Measurements from ENCODE around the gene CEBPA. TPM values are rescaled to one million over a fixed set of nuclear protein-coding genes. Genes with fewer than 3 reads are reported as not detected.

CEBPA gene
- total RNA-seq, 4 donors from 2014 or later: 5.1 to 15.9 (median 8.9) TPM

- Histone ChIP-seq H3K4me3 (no peak overlapping the region), H3K9me3 (no peaks in the 10 kb centered on the region)
- WGBS: 90% methylated on average over 6 of the region's 10 CpGs
Observed at GRCh38 chr19:33347300-33347699, 45.0 kb upstream of the CEBPA start.

GRCh38 chr19:33346665-33347064 is 44.3 kb upstream of the CEBPA start:
- H3K27ac ChIP-seq (replicated peaks in 1 of 4): no peak overlapping the region
- no peaks in the 10 kb centered on the region for H3K36me3 ChIP-seq
- intact Hi-C loops (cut with DNase I): no loop called here
- no peak overlapping the region for H3K4me3 ChIP-seq
- peaks cover 0 to 48% (median 0%) of the 10 kb centered on the region in 4 donors for H3K27me3 ChIP-seq
- H3K9me3 ChIP-seq: no peaks in the 10 kb centered on the region
- peaks cover 0 to 12% (median 7%) of the 10 kb centered on the region in 4 donors for H3K4me1 ChIP-seq
- no peak for DNase-seq (ENCODE audit: extremely low spot score)
- TF ChIP-seq CTCF (IDR thresholded peaks at IDR 0.05) (no peak), POLR2A (IDR thresholded peaks at IDR 0.05; ENCODE audit: low read depth) (no peak), POLR2AphosphoS5 (IDR thresholded peaks at IDR 0.05) (no peak), EP300 (IDR thresholded peaks at IDR 0.05) (no peak)

More at GRCh38 chr19:33347300-33347699, 45.0 kb upstream of the CEBPA start:
- no peak for TF ChIP-seq EP300 (IDR thresholded peaks at IDR 0.05)
- TF ChIP-seq POLR2AphosphoS5 (IDR thresholded peaks at IDR 0.05): no peak
- no peak for TF ChIP-seq POLR2A (IDR thresholded peaks at IDR 0.05; ENCODE audit: low read depth)
- TF ChIP-seq CTCF (IDR thresholded peaks at IDR 0.05): no peak
- Histone ChIP-seq H3K36me3 (no peaks in the 10 kb centered on the region), H3K27me3 (peaks cover 0 to 47% (median 0%) of the 10 kb centered on the region in 4 donors), H3K27ac (replicated peaks in 1 of 4) (no peak overlapping the region), H3K4me1 (peaks cover 0 to 12% (median 7%) of the 10 kb centered on the region in 4 donors)
- DNase-seq (ENCODE audit: extremely low spot score): no peak
- intact Hi-C loops (cut with DNase I): no loop called here

- Histone ChIP-seq H3K4me1 (peaks cover 0 to 12% (median 7%) of the 10 kb centered on the region in 4 donors), H3K9me3 (no peaks in the 10 kb centered on the region), H3K27me3 (peaks cover 0 to 41% (median 0%) of the 10 kb centered on the region in 4 donors), H3K4me3 (no peak overlapping the region), H3K36me3 (no peaks in the 10 kb centered on the region), H3K27ac (replicated peaks in 1 of 4) (no peak overlapping the region)
- no peak for DNase-seq (ENCODE audit: extremely low spot score)
- intact Hi-C loops (cut with DNase I): no loop called here
- 93% methylated on average over 6 of the region's 6 CpGs for WGBS
- TF ChIP-seq EP300 (IDR thresholded peaks at IDR 0.05): no peak
Observed at GRCh38 chr19:33345163-33345562, 42.8 kb upstream of the CEBPA start.

- H3K4me1 ChIP-seq: peaks cover 0 to 12% (median 7%) of the 10 kb centered on the region in 4 donors
- no peak for DNase-seq (ENCODE audit: extremely low spot score)
- intact Hi-C loops (cut with DNase I): no loop called here
- H3K4me3 ChIP-seq: peak overlapping the region in 1 of 4 donors; percentile 3
- H3K27ac ChIP-seq (replicated peaks in 1 of 4): no peak overlapping the region
- H3K36me3 ChIP-seq: no peaks in the 10 kb centered on the region
- 40% methylated on average over 4 of the region's 4 CpGs for WGBS
- TF ChIP-seq POLR2A (IDR thresholded peaks at IDR 0.05; ENCODE audit: low read depth) (no peak), CTCF (IDR thresholded peaks at IDR 0.05) (no peak), POLR2AphosphoS5 (IDR thresholded peaks at IDR 0.05) (no peak), EP300 (IDR thresholded peaks at IDR 0.05) (no peak)
- H3K9me3 ChIP-seq: no peaks in the 10 kb centered on the region
- H3K27me3 ChIP-seq: peaks cover 0 to 34% (median 0%) of the 10 kb centered on the region in 4 donors
Observed at GRCh38 chr19:33344573-33344925, 42.2 kb upstream of the CEBPA start.

- Histone ChIP-seq H3K36me3 (no peaks in the 10 kb centered on the region), H3K9me3 (no peaks in the 10 kb centered on the region), H3K27ac (replicated peaks in 1 of 4) (peak overlapping the region in 1 of 4 donors; percentile 27), H3K4me3 (peak overlapping the region in 1 of 4 donors; percentile 3), H3K4me1 (peaks cover 0 to 12% (median 7%) of the 10 kb centered on the region in 4 donors), H3K27me3 (peaks cover 0 to 33% (median 0%) of the 10 kb centered on the region in 4 donors)
- 19% methylated on average over 12 of the region's 12 CpGs for WGBS
- no peak for DNase-seq (ENCODE audit: extremely low spot score)
- TF ChIP-seq EP300 (IDR thresholded peaks at IDR 0.05): no peak
- no peak for TF ChIP-seq POLR2A (IDR thresholded peaks at IDR 0.05; ENCODE audit: low read depth)
- TF ChIP-seq POLR2AphosphoS5 (IDR thresholded peaks at IDR 0.05): no peak
- TF ChIP-seq CTCF (IDR thresholded peaks at IDR 0.05): no peak
- intact Hi-C loops (cut with DNase I): no loop called here
Observed at GRCh38 chr19:33343859-33344572, 41.7 kb upstream of the CEBPA start.

All from esophagus muscularis mucosa (tissue), 4 donors.